Measurements from ENCODE around the gene EGFR.

The EGFR gene

DNA sequence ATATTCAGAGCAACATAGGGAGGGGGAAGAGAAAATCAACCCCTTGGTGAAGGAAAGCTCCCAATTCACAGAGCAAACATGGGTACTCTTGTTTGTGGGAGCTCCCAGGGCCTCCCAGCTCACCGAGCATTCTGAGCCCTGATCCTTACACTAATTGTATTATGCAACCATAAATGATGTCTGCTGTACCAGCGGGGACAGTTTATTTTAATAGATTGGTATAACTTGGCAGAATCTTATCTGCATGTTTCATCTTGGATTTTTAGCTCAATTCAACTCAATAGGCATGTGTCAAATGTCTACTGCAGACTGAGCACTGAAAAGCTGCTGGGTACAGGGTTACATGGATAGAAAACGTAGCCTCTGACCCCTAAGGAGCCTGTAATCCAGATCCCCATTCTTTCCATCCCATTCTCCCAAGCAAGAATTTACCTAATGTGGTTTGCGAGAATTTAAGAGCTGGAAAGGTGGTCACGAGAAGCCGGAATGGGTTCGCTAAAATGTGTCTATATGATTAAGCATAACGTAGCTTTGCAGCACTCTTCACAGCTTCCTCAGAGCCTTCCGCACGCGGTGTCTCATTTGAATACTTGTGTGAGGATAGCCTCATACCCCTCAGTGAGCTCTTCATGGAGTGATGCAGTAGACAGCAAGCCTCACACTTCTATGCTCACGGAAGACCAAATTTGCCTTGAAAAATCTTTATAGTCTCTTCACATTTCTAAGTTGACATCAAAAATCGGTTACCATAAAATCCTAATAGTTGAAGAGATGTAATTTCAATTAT lies 18.3 kb downstream of the EGFR start:
- no peak for DNase-seq

DNA sequence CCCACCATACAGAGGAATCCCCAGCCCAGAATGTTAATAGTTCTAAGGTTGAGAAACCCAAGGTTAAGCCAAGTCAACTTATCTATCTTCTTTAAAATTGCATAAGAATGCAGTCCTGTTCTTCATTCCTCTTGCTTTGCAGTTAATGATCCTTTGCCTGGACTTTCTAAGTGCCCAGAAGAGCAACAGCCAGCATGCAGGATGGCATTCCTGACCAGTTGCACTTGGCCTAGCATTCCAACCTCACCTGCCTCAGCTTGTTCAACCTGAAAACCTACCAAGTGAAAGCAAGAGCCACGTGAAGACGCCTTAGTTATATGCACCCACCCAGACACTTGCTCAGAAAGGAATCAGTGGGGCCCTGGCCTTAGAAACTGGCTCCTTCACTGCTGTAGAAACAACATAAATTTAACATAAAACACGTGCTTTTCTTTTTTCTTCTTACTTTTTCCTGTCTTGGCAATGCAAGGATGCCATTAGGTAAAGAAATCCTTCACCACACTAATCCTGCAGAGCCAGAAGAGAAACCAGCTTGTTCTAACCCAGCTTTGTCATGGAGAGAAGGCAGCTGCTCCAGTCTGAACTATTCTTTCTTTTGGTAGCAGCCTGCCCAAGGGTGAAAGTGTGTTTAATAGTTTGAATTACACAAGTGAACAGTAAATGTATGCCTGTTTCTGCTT lies 25.0 kb downstream of the EGFR start:
- no peak for DNase-seq

DNA sequence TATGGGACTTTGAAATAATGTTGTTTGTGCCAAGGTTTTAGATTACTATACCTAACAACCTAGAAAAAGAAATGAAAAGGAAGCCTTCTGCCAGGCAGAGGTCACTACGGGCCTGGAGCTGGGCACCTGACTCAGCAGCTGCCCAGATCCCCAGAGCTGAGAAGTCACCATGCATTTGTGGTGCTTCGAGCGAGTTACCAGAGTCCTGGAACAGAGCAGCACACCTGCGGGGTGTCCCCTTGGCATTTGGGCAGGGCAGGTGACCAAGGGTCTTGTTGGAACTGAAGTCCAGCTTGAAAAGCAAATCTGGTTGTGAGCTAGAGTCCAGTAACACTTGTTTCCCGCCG lies 25.5 kb downstream of the EGFR start:
- no peak for DNase-seq

DNA sequence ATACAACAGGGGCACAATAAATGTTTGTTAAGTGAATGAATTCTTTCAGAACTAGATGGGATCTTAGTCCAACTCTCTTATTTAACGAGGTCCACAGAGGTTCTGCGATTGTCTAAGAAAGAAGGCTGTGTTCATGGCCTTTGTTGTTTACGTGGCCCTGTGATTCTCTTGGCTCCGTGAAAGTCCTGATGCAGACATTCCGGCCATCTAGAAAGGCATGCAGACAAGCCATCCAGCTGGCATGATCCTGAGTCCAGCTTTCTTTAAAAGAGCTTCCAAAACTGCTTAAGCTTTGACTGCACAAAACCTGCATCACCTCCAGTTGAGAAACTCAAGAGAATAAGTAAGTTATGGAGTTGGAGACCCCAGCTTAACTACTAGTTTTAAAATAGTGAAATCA lies 26.0 kb downstream of the EGFR start:
- DNase-seq: no peak

DNA sequence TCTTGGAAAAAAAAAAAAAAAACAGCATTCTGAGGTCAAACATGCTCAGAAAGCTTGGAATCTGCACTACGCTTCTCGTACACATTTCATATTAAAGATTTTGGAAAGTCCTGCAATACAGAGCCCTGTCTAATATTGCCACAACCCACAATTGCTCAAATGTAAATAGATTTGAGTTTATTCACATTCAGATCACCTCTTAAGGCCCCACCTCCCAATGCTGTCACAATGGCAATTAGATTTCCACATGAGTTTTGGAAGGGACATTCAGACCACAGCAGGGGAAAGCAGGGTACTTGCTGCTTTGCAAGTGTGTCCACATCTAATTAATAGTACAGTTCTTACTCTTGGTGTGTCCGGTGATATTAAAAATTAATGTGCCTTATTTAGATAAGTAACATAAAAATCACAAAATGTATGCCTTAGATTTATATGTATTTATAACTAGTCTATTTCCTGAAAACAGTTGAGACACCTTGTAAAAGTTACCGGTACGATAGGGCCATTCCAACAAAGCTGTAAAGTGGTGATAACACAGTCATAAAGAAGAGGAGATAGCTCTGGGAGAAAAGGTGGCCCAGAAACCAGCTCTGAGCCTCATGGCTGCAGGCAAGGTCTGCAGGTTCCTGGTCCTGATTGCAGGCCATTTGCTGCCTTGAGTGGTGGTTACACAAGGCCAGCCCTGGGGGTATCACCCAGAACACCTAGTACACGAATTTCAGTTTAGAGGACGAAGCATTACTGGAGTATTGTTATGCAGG lies 27.9 kb downstream of the EGFR start:
- DNase-seq: no peak

DNA sequence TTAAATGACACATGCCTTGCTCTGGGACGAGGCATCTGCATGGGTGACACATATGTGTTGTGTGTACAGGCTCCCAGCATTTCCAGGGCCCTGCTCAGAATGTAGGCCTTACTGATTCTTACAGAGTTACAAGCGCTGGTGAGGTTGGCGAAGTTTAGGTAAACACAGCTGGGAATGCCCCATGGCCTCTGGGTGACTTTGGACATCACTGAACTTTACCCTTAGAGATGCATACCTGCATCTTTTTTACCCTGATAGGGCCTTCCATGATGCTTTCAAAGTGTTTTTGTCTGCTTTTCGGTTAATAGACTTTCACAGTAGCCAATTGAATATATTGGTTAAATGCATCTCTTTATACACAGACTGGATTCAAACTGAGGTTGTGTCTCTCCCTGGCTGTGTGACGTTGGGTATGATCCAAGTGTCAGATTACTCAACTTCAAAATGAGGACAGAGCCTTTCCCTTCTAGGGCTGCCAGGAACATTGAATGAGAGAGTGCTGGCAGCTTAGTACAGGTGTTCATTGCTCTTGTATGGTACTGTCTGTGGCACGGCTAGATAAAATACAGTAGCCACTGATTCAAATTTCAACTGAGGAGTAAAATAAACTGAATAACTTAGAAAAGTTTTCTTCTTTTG lies 29.5 kb downstream of the EGFR start:
- peak in 1 of 2 donors; percentile 22 for DNase-seq

DNA sequence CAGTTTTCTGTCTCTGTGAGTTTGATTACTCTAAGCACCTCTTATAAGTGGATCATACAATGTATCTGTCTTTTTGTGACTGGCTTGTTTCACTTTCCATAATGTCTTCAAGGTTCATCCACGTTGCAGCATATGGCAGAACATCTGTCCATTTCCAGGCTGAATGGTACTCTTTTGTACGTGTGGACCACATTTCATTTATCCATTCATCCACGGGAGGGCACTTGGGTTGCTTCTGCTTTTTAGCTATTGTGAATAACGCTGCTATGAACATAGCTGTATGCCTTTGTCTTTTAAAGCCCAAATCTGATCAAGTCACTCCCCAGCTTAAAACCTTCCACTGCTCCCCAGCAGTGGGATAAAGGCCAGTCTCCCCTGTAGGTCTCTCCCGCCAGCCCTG lies 31.5 kb downstream of the EGFR start:
- DNase-seq: peak in 1 of 2 donors; percentile 23

DNA sequence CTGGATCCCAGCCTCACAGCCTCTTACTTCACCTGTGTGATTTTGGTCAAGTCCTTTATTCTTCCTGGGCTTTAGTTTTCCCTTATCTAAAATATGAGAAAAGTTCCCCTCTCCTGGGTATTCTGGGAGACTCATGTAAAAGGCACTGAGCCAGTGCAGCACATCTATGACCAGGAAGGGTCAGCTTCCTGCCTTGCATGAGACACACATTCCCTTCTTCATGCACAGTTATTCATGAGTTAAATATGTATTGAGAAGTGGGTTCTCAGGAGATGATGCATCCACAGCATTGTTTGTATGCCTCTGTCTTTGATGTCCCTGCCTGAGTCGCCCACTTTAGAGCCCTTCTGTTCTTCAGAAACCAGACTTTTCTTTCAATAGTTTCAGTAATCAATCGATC lies 33.3 kb downstream of the EGFR start:
- DNase-seq: no peak

DNA sequence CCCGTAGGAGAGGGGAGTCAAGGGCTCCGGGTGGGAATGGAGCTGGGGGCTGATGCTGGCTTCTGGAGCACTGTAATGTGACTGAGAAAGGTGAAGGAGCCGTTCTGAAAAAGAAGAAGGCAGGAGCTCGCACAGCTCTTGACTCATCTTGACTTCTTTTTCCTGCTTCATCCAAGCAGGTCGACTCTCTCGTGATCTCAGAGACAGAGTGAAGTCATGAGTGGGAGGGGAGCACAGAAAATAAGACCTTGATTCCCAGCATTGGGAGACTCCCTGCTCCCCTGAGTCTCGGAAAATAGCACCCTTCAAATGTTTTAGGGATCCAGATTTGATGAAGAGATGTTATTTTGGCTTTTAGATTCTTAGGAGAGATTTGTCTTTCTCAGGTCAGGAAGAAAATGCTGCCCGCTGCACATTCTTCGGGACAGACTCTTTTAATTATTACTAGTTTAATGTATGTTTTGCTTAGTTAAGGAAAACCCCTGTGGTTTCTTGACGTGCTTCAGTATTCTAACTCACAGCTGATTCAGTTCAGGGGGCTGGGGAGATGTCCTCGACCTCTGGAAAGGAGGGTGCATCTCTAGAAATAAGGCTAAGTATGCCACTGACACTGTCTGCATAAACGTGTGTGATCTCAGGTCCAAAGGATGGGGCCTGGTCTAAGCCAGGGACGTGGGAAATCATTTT lies 34.1 kb downstream of the EGFR start:
- DNase-seq: no peak

DNA sequence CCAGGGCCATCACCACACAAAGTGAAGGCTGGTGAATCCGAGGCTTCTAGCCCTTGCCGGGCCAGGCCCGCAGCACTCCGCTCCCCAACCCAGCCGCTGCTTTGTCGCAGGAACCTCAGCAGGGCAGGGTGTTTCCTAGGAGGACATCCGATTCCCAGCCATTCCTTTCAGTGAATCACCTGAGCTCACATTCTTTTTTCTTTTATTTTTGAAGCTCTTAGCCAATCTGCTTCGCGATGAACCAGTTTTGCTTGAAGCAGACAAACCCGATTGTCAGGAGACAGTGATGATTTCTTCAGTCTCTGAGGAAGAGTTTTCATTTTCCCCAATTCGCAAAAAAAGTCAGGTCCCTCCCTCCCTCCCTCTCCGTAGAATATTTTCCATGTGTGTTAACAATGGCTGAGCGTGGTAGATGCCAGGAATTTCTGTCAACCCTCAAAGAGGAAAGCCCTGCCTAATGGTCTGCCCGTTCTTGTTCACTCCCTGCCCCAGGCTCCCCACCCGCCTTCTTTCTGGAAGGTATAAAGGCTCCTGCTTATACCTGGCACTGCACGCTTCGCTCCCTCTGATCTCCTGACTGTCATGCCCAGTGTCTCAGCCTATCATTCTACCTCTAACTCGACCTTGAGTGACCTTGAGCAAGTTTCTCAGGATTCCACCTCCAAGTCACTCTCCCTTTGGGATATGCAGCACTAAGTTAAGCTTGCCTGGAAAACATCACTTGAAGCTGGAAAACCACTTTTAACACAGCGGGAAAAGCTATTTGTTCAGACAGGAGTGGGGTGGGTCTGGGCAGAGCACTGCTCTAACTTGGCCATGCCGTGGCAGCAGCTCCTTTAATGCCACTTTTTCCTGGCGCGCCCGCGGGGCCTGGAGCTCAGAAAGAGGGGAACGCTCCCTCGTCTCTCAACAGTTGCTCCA lies 35.1 kb downstream of the EGFR start:
- no peak for DNase-seq

DNA sequence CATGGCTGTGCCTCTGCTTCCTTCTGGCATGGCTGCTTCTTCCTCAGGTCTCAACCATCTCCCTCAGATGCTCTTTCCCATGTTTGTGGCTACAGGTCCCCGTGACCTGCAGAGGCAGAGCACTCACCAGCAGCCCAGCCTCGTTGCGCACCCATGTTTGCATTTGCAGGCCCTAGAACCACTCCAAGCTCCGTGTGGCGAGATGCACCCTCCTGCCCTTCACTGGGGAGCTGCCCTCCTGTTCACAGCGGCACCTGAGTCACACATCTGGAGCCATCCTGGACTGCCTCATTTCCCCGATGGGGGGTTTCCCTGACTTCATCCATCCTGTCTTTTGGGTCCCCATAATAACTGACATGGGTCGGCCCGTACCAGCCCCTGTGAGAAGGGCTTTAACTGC lies 35.9 kb downstream of the EGFR start:
- DNase-seq: no peak

DNA sequence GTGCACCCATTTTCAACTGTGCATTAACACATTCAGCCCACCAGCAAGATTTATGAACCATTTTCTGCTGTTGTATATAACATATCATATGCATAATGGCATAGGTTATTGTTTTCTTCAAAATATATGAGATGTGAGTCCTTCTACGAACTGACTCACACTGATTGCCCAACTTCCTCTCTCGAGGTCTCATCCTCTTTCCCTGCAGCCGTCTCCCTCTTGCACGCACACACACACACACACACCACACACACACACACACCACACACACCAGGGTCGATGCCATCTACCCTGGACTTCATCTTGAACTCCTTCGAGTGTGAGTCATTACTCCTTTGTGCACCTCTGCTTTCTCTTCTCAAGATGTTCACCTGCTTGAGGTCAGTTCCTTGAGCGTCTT lies 36.7 kb downstream of the EGFR start:
- DNase-seq: no peak

DNA sequence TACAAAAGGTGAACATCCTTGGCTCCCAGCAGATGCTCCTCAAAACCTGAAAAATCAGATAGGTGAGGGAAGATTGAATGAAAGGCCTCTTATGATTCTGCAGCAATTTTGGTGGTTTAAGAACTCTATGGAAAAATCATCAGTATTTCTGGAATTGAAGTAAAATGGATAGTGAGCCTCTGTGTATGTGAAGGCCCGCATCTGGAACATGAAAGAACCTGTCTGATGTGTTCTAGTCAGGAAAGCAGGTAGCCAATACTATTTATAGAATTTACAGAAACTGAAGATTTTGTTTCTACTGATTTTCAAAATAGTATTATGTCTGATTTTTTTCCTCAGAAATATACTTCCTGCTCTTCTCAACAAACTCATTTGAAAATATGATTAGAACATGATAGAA lies 37.3 kb downstream of the EGFR start:
- DNase-seq: no peak

DNA sequence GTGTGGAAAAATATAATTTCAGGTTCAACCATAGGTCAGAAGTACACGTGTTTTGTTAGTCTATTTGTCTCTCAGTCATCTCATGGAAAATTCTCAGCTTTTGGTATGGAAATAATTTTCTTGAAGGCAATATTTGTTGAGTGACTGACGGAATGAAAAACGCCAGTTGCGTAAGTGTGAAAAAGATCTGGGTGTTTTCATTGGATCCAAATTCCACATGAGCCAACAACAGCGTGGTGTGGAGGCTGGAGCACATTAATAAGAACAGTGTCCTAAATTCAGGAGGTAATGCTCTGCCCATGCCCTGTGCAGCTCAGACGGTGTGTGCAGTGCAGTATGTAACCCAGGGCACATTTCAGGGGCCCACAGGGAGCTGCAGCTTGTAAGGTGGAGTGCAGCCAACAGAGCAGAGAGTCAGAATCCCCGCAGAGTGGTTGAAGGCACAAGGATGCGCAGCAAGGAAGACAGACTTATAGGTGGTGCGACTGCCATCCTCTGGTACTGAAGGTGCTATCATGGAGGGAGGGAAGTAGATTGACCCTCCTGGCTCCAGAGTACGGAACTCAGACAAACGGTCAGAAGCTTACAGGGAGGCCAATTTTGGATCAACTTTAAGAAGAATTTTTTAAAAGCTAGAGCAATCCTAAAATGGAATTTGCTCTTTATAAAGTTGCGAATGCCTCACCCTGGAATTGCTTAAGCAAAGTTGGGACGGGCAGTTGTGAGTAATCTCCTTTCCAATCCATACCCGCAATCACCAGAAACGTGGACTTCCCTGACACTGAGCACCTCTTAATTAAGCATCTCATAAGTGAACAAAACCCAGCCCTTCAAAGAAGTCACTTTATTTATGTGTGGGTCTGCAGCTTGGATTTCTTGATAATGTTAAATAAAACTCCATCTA lies 38.0 kb downstream of the EGFR start:
- no peak for DNase-seq

DNA sequence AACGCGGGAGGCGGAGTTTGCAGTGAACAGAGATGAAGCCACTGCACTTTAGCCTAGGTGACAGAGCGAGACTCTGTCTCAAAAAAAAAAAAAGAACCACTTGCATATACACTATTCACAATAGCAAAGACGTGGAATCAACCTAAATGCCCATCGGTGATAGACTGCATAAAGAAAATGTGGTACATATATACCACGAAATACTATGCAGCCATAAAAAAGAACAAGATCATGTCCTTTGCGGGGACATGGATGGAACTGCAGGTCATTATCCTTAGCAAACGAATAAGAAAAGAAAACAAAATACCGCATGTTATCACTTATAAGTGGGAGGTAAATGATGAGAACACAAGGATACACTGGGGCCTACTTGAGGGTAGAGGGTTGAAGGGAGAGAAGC lies 39.5 kb downstream of the EGFR start:
- no peak for DNase-seq

DNA sequence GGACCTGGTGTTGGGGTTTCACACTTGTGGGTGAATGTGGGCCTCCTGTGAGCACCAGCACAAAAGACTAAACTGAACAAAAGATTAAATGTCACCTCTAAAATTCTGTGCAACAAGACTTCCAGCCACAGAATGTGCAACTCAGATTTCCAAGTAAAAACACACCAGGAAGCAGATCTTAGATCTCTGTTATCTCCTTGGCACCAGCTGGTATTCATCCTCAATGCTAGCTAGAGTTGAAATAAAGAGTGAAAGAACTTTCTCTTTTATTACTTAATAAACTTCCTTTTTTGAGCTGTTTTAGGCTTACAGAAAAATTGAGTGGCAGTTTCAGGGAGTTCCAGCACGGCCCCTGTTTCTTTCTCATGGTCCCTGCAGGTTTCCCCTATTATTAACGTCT lies 40.2 kb downstream of the EGFR start:
- DNase-seq: no peak

DNA sequence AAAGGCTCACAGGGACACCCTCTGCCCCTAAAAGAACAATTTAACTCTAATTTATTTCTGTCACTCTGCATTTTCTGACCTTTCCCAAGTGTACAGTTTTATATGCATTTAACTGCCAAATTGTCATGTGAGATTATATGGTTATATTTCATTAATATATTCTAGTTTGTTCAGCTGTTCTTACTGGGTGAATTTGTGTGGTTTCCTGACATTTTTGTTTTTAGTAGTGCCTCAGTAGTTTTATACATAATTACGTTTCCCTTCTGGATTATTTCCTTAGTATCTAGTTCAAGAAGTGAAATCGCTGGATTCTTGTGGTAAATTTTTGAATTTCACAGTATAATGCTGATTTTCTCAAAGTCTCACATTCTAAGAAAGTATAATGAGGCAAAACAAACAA lies 41.3 kb downstream of the EGFR start:
- DNase-seq: no peak

DNA sequence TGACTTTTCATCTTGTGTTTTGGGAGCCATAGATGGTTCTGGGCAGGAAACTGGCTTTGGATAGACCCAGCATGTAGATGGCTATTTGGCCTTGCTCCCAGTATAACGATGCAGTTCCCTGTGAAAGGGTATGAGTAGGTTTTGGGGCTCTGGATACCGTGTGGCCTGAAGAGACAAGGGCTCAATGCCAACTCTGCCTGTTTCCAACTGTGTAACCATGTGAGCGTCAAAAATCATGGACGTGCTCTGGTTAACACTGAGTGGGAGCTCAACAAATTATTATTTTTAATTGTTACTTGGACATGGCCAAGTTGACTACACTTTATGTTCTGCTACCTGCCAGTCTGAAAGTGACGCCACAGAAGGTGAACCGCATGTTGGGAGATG lies 41.8 kb downstream of the EGFR start:
- no peak for DNase-seq

DNA sequence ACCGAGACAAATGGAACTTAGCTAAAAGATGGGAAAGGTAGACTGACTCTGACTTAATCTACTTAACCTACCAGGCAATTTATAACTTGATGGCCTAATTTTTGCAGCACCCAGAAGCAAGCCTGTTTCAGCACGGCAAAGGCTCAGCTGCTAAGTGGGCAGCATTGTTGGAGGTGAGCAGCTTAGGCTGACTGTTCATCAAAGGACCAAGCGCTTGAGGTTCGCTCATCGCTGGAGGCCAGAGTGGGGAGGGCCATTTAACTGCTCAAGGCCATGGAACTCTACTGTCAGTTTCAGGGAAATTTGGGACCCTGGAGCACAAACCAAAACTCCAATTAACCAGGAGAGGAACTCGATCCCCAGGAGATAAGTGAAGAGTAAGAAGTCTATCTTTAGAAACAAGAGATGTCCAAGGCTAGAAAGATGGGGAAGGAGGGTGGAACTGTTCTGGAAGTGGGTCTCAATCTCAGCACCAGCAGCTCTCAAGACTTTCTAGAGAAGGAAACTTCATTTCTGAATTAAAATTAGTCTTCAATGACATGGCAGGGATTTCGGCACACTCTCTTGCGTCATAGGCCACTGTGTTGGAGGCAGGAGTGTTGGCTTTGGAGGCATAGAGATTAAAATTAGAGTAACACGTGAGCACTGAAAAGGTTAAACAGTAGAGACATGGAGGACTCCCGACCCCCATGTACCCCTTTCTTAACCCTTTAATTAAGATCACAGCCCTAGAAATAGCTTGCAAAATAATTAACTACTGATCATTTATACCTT lies 43.1 kb downstream of the EGFR start:
- DNase-seq: no peak

DNA sequence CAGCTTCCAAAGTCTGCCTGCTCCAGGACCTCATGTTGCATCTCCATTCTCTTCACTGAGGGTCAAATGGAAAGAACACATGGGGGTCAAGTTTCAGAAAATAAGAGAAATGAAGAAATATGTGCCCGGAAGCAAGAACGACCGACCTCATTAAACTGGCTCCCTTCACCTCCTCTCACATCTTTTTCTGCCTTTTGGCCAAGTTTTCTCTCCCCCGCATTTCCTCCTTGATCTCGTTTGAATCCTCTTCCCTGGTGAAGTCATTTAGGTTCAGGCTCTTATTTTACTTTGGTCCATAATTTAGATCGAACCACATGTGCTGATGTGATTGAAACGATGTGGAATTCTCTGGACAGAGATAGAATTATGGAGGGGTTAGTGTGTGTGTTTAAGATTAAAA lies 44.2 kb downstream of the EGFR start:
- no peak for DNase-seq
